ENCODE measurements around the gene TMEM271. TPM values are rescaled to one million over a fixed set of nuclear protein-coding genes. Genes with fewer than 3 reads are reported as not detected.

TMEM271 gene
- total RNA-seq, 1 experiment from 2014 or later, result 5.4 TPM

- in situ Hi-C loops (cut with HindIII; ENCODE audit: low sequenced_read_pairs), result no loop called here
- DNase-seq (ENCODE audit: low spot score), result no peak
Observed at GRCh38 chr4:583820-584219, 7.7 kb upstream of the TMEM271 start.

DNA sequence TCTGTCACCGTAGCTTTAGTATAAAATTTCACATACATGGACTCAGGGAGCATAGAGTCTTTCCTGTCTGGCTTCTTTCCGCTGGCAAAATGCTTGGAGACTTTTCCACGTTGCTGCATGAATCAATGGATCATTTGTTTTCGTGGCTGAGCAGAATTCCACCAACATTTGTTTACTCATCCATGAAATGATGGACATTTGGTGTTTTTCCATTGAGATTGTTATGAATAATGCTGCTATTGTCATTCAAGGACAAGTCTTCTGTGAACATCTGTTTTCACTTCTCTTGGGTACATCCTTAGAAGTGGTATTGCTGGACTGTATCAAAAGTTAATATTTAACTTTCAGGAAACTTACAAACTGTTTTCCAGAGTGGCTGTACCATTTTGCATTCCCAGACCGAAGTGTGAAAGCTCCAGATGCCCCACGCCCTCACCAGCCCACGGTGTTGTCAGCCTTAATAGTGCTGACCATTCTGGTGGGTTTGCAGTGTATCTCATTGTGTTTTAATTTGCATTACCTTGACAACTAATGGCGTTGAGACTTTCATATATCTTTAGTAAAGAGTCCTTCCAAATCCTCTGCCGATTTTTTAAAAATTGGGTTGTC, 5.8 kb upstream of the TMEM271 start:
- DNase-seq (ENCODE audit: low spot score), result no peak
- in situ Hi-C loops (cut with HindIII; ENCODE audit: low sequenced_read_pairs), result no loop called here

GRCh38 chr4:581181-581580, 5.1 kb upstream of the TMEM271 start:
- in situ Hi-C loops (cut with HindIII; ENCODE audit: low sequenced_read_pairs), result no loop called here
- DNase-seq (ENCODE audit: low spot score), result no peak

DNA sequence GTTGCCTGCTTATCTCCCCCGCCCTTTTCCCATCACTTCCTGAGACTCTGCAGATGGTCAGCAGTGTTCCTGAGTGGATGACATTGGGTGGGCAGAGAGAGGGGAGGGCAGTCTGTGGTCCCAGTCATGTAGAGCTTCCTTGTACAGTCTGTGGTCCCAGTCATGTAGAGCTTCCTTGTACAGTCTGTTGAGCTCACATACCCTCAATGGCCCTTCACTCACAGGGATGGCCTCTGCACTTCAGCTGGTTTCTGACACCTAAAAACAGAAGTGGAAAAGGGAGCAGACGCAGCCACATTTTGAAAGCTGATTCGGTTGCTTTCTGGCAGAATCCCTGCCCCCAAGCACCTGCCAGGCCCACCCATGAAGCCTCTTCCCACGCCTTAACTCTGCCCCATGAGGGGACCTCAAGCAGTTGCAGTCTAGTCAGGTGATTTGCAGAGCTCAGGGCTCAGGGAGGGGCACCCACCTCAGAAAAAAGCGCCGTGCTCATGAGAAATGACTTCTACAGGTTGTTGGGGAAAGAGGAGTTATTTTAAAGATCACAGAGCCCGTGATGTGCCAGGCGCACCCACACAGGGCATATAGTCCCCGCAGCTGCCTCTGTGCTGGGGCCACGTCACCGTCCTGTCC, 3.6 kb upstream of the TMEM271 start:
- in situ Hi-C loops (cut with HindIII; ENCODE audit: low sequenced_read_pairs), result no loop called here

DNA sequence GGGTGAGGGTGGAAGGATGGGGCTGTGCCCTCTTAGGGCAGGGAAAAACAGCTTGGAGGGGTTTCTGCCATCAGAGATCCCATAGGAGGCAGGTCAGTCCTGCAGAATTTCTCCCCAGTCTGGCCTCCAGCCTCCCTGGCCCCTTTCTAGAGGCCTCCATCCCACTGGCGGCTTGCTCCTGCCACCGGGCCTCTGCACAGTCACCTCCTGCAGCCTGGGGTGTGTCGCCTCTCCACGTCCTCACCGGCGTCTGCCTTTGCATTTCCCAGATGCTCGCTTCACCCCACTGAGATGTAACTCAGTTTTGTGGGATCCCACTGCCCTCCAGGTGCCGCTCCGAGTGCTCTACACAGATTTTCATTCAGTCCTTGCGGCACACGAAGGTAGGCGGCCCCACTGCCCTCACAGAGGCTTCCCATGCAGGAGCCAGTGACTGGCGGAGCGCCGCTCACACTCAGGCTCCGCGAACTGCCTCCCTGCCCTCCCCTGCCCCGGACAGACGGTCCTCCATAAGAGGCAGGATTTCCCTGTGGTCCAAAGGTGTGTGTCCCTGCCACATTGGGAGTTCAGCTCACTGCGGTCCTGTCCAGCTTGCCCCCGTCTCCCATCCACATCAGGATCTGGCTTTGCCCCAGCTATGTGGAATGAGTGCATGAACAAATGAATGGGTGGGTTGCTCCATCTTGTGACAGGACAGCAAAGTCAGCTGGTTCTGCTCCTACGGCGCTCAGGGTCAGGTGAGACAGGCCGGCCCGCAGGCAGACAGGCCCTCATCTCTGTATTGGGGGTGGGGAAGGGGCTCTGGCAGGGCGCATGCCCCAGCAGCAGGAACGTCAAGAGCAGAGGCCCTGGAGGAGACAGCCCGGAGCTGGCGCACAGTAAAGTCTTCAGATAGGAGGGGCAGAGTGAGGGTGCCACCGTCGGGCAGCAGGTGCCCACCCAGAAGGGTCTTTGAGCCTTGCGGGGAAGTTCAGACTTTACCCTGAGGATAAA, 2.7 kb upstream of the TMEM271 start:
- in situ Hi-C loops (cut with HindIII; ENCODE audit: low sequenced_read_pairs), result no loop called here
- no peak for DNase-seq (ENCODE audit: low spot score)

More for the DNA sequence above, 3.6 kb upstream of the TMEM271 start:
- DNase-seq (ENCODE audit: low spot score), result peak; percentile 21

DNA sequence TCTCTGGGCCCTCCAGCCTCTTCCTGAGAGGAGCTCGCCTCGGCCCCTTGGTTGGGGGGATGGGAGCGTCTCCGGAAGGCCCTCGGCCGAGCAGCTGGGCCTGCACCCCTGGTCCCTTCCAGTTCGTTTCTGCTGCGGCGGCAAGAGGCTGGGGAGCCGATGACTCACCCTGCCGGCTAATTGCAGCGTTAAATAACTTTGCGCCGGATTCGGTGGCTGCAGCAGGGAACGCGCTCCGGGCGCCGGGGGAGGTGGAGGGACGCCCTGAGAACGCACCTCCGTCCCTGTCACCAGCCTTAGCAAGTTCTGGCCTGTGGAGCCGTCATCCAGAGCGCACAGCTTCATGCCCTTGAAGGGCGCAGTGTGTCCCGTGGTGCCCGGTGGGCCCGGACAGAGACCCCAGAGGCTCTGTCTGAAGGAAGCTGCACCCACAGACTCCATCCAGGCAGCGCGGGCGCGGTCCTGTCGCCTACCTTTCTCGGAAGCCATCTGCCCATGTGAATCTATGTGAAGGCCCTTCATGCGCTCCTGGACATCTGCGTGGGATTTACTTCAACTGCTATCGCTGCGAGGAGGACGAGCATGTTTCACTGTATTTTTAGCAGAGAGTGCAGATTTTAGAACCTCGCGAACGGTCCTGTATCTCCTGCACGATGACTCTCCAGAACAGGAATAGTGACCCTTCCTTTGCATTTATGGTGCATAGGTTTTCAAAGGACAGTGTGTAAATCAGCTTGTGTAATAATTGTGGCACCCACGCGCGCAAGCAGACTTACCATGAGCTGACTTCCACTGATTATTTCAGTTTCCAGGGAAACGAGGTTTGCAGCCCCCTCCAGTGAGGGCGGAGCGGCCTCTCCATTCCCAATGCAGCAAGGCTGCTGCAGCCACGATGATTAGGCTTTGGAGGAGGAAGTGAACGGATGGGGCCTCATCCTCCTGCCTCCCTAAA, 1.7 kb upstream of the TMEM271 start:
- in situ Hi-C loops (cut with HindIII; ENCODE audit: low sequenced_read_pairs), result no loop called here
- DNase-seq (ENCODE audit: low spot score), result peak; percentile 53

DNA sequence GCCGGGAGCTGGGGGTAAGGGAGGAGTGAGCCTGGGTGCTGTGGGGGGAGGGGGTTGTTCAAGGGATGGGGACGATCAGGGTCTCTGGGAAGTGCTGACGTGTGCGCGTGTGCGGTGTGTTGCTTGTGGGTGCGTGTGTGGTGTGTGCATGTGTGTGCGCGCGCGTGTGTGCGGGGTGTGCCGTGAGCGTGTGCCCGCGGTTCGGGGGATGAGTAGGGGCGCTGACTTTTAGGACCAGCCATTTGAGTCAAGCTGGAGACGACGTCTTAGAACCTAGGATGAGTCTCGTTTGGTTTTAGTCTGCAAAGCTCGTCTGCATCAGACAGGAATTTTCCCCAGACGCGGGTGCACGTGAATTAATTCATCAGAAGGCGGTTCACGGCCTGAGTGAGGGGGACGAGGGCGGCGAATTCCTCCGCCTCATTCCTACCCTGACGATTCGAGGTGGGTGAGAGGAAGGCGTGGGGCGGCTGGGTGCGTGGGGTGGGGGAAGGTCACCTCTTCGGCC, 950 bp upstream of the TMEM271 start:
- peak; percentile 47 for DNase-seq (ENCODE audit: low spot score)
- in situ Hi-C loops (cut with HindIII; ENCODE audit: low sequenced_read_pairs), result no loop called here

DNA sequence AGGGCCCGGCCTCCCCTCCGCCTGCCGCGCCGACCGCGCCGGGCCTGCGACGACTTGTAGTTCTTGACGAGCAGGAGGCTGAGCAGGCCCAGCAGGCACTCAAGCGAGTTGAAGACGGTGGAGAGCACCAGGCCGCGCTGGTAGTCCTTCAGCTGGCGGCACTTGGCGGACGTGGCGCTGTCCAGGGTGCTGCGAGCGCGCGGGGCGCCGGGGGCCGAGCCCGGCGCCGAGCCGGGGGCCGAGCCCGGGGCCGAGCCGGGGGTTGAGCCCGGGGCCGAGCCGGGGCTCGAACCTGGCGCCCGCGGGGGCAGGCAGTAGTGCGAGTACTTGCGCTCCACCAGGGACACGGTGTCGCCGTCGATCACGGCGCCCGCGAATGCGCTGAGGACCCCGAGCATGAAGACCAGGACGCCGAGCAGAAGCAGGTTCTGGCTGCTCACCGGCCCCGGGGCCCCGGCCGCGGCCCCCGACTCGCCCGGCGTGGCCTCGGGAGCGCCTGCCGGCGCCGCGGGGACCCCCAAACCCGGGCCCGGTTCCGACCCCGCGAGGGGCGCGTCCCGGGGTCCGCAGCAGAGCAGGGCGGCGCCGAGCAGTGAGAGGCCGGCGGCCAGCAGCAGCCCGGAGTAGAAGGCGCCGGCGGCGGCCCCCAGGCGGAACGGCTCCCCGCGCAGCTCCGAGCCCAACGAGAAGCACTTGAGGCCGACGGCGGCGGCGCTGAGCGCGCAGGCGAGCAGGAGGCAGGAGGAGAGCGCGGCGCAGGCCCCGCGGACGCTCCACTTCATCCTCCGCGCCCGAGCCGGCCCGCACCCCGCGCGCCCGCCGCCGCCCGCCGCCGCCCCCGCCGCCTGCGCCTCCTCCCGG, 584 bp downstream of the TMEM271 start:
- in situ Hi-C loops (cut with HindIII; ENCODE audit: low sequenced_read_pairs), result no loop called here
- DNase-seq (ENCODE audit: low spot score), result peak; percentile 40

GRCh38 chr4:574346-575161, 1.5 kb downstream of the TMEM271 start:
- in situ Hi-C loops (cut with HindIII; ENCODE audit: low sequenced_read_pairs), result no loop called here
- DNase-seq (ENCODE audit: low spot score), result no peak

DNA sequence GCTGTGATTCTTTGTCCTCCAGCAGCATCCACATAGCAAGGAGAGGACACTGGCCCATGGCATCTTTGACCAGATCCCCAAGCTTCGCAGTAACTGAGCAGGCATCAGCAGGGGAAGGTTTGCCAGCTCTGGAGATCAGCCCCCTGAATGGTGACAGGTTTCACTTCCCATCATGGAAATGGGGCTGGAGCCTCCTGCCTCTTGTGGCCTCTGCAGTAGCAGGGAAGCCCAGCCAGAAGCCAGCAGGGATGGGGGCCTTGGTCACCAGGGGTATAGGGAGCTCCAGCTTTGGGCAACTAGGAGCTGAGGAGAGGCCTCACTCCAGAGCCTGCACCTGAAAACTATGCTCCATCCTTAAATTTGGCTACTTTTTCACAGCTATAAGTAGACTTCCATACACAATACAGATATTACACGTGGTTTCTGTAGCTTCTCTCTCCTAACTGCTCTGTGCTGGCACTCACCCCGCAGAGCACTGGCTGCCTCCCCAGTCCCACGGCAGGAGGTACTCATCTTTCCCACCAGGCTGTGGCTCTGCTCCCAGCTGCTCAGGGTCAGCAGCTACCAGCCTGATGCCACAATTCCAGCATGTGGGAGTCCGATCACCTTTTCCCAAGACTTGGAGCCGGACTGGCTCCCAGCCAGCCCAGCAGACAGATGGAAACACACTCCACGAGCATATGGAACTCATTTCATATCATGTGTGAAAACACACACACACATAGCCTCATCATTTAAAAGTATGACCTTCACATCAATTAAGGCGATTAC, 2.8 kb downstream of the TMEM271 start:
- in situ Hi-C loops (cut with HindIII; ENCODE audit: low sequenced_read_pairs), result no loop called here
- peak; percentile 88 for DNase-seq (ENCODE audit: low spot score)

GRCh38 chr4:572594-572993, 3.5 kb downstream of the TMEM271 start:
- in situ Hi-C loops (cut with HindIII; ENCODE audit: low sequenced_read_pairs), result no loop called here

GRCh38 chr4:571838-572572, 4.1 kb downstream of the TMEM271 start:
- DNase-seq (ENCODE audit: low spot score), result no peak
- in situ Hi-C loops (cut with HindIII; ENCODE audit: low sequenced_read_pairs), result no loop called here

More at GRCh38 chr4:572594-572993, 3.5 kb downstream of the TMEM271 start:
- DNase-seq (ENCODE audit: low spot score), result no peak

DNA sequence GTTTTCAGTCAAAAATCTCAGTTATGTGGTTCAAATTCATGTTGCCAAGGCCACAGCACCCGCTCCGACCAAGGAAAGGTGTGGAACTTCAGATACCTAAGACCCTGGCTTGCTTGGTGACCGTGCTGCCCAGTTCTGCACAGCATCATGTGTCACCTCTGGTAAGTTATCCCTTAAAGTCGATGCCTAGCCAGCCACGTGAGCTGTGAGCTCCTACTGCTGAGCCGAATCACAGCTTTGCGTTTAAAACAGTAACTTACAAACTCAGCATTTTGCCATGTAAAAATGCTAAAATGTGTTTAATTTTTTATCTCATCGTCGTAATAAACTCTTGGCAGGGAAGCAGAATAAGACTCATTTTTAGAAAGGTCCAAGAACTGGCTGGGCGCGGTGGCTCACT, 5.3 kb downstream of the TMEM271 start:
- no peak for DNase-seq (ENCODE audit: low spot score)
- in situ Hi-C loops (cut with HindIII; ENCODE audit: low sequenced_read_pairs), result no loop called here

DNA sequence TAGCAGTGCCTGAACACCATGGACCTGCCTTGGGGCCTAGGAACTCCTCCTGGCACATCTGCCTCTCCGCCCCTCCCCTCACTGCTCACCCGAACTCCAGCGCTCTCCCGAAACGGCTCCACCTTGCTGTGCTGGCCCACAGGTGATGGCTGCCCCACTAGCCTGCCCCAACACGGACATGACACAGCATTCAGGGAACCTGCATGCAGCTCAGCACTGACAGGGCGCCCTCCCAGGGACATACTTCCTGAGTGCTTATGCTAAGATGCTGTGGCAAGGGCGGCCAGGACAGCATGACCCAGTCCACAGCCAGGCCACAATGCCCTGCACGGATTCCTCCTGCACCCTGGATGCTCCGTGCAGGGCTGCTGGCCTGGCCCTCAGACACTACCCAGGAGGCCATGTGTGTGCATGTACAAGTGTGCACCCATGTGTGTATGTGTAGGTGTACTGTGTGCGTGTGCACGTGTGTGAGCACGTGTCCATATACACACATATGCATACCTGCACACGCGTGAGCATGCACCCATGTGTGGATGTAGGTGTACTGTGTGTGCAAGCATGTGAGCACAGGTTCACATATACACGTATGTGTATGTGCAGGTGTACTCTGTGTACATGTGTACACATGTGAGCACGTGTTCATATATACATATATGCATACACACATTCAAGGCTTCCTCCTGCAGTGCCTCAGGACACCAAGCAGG, 6.0 kb downstream of the TMEM271 start:
- in situ Hi-C loops (cut with HindIII; ENCODE audit: low sequenced_read_pairs), result no loop called here
- DNase-seq (ENCODE audit: low spot score), result no peak

DNA sequence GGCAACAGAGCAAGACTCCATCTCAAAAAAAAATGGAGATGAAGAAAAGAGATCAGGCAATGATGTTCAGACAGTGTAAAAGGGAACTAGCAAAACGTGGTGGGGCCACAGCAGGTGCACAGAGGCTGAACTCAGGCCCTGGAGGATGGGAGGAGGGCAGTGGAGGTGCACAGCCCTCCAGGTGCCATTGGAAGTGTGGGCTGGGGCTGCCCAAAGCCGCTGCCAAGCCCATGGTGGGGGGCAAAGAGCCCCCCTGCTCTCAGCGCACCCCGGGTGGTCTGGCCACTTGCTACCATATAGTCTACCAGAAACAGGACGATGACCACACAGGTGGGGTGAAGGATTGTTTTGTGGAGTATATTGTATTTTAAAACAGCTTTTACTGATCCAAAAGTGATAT, 7.1 kb downstream of the TMEM271 start:
- DNase-seq (ENCODE audit: low spot score), result no peak

More for the DNA sequence above, 7.1 kb downstream of the TMEM271 start:
- in situ Hi-C loops (cut with HindIII; ENCODE audit: low sequenced_read_pairs), result no loop called here

Data from G401 (cell line).